Ascending aorta (tissue), 2 donors: Measurements from ENCODE around the gene PTGR2. TPM values are rescaled to one million over a fixed set of nuclear protein-coding genes. Genes with fewer than 3 reads are reported as not detected.
"Not testable (repeated sequence)": the region's sequence is repeated elsewhere in the genome, so short reads cannot be mapped to it uniquely, and the experiment has no call there.

Experiments
- DNase-seq, 2 donors: peaks; one replicate each; pipeline ENCODE4 v3.0.0-alpha.2; 2019; ENCODE audit warnings: low spot score in 2 of 2
- H3K27ac ChIP-seq, 2 donors: fragments of 200-600 bp; sonication (generic); one replicate each; pipeline ENCODE4 v1.5.1; 2016 to 2017; ENCODE audit warnings: mild to moderate bottlenecking in 1 of 2
- H3K27me3 ChIP-seq: fragments of 200-600 bp; sonication (generic); one replicate; pipeline ENCODE4 v1.5.1; 2017
- H3K36me3 ChIP-seq, 2 donors: fragments of 200-600 bp; sonication (generic); one replicate each; pipeline ENCODE4 v1.5.1; 2016
- H3K4me1 ChIP-seq, 2 donors: fragments of 200-600 bp; sonication (generic); one replicate each; pipeline ENCODE4 v1.5.1; 2016 to 2017; ENCODE audit warnings: mild to moderate bottlenecking in 1 of 2
- H3K4me3 ChIP-seq, 2 donors: fragments of 200-600 bp; sonication (generic); one replicate each; pipeline ENCODE4 v1.5.1; 2016 to 2017; ENCODE audit warnings: mild to moderate bottlenecking in 1 of 2
- H3K9me3 ChIP-seq, 2 donors: fragments of 200-600 bp; sonication (generic); one replicate each; pipeline ENCODE4 v1.5.1; 2016
- intact Hi-C: fragments of 100-400 bp; cut with DNase I; formaldehyde crosslinking; loops from one replicate; pipeline ENCODE4 v1.15.1; 2023
- total RNA-seq: library from RNA; depleted of rRNA; stranded (reverse); fragments of >200 nt; gene quantifications from one replicate; pipeline ENCODE4 v1.1.0, GENCODE V29; 2016
- TF ChIP-seq, protein P1 (sequence below), 3 experiments: fragments of 200-600 bp in 2 of 3; fragments of 450-650 bp in 1 of 3; sonication (generic) in 2 of 3; IDR thresholded peaks; one replicate each; pipeline ENCODE4 v1.5.1; 2016 to 2019; ENCODE audit warnings: antibody characterized with exemption in 3 of 3, mild to moderate bottlenecking in 1 of 3, moderate library complexity in 1 of 3

Gene PTGR2
- total RNA-seq, 1 donor from 2014 or later, result 2.3 TPM

DNA sequence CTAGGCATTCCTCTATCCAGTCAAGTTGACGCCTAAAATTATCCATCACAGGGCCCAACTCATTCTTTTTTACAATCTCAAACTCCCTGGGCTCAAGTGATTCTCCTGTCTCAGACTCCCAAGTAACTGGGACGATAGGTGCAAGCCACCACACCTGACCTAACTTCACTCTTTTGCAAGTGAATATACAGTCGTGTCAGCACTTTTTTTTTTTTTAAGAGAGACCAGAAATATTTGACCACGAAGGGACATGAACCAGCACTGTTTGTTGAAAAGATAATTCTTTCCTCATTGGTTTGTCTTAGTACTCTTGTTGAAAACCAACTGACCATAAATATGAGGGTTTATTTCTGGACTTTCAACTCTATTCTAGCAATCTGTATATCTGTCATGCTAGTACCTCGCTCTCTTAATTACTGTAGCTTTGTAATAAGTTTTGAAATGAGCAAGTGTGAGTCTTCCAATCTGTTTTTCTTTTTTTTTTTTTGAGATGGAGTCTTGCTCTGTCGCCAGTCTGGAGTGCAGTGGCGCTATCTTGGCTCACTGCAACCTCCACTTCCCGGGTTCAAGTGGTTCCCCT lies 14.0 kb downstream of the PTGR2 start:
- Histone ChIP-seq H3K4me3 (no peak overlapping the region), H3K4me1 (no peaks in the 10 kb centered on the region), H3K9me3 (no peaks in the 10 kb centered on the region), H3K27me3 (no peaks in the 10 kb centered on the region), H3K36me3 (peaks cover 0 to 10% of the 10 kb centered on the region in 2 donors), H3K27ac (no peak overlapping the region)
- DNase-seq, result no peak
- TF ChIP-seq, protein P1, sequence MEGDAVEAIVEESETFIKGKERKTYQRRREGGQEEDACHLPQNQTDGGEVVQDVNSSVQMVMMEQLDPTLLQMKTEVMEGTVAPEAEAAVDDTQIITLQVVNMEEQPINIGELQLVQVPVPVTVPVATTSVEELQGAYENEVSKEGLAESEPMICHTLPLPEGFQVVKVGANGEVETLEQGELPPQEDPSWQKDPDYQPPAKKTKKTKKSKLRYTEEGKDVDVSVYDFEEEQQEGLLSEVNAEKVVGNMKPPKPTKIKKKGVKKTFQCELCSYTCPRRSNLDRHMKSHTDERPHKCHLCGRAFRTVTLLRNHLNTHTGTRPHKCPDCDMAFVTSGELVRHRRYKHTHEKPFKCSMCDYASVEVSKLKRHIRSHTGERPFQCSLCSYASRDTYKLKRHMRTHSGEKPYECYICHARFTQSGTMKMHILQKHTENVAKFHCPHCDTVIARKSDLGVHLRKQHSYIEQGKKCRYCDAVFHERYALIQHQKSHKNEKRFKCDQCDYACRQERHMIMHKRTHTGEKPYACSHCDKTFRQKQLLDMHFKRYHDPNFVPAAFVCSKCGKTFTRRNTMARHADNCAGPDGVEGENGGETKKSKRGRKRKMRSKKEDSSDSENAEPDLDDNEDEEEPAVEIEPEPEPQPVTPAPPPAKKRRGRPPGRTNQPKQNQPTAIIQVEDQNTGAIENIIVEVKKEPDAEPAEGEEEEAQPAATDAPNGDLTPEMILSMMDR (IDR thresholded peaks at IDR 0.05), result no peak
- intact Hi-C loops, result no loop called here

DNA sequence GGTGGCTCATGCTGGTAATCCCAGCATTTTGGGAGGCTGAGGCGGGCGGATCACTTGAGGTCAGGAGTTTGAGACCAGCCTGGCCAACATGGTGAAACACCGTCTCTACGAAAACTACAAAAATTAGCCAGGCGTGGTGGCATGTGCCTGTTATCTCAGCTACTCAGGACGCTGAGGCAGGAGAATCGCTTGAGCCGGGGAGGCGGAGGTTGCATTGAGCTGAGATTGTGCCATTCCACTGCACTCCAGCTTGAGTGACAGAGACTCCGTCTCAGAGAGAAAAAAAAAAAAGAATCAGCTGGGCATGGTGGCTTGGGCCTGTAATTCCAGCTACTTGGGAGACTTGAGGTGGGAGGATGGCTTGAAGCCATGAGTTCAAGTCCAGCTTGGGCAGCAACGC lies 18.1 kb downstream of the PTGR2 start:
- H3K4me3 ChIP-seq, H3K4me1 ChIP-seq, intact Hi-C loops, H3K9me3 ChIP-seq, H3K27ac ChIP-seq, H3K27me3 ChIP-seq, DNase-seq, H3K36me3 ChIP-seq: not testable (repeated sequence)

DNA sequence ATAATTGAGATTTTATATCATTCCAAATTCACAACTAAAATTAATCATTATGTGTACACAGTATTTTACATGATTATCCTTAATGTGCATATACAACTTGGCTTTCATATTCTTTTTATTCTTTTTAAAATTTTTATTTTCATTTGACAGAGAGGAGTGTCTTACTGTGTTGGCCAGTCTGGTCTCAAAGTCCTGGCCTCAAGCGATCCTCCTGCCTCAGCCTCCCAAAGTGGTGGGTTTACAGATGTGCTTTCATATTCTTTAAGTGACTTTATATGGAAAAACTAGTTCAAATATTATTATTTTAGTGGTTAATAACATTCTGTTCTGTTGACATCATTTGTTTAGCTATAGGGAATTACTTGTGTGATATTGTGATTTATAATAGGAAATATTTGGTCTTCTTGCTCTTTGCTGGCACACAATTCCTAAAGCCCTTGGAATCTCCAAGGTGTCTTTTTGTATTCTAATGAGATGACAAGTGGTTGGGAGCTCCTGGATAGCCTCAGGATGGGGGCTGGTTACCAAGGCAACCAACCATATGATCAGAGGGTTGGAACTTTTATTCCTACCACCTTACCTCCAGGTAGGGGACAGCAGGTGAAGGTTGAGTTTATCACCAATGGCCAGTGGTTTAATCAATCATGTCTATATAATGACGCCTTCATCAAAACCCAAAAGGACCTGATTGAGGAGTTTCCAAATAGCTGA lies 19.0 kb downstream of the PTGR2 start:
- no peaks in the 10 kb centered on the region for H3K4me1 ChIP-seq
- intact Hi-C loops, result no loop called here
- no peaks in the 10 kb centered on the region for H3K36me3 ChIP-seq
- no peak for DNase-seq
- TF ChIP-seq, protein P1 (IDR thresholded peaks at IDR 0.05), result no peak
- H3K27ac ChIP-seq, result no peak overlapping the region
- no peaks in the 10 kb centered on the region for H3K9me3 ChIP-seq
- no peak overlapping the region for H3K4me3 ChIP-seq
- no peaks in the 10 kb centered on the region for H3K27me3 ChIP-seq

- TF ChIP-seq, protein P1 (IDR thresholded peaks at IDR 0.05), result no peak
- intact Hi-C loops, result no loop called here
- DNase-seq, result no peak
Observed at GRCh38 chr14:73873660-73874059, 22.0 kb downstream of the PTGR2 start.

GRCh38 chr14:73877790-73878189 lies 26.2 kb downstream of the PTGR2 start:
- DNase-seq, result no peak
- H3K9me3 ChIP-seq, result no peaks in the 10 kb centered on the region
- H3K27me3 ChIP-seq, result no peaks in the 10 kb centered on the region
- no peak overlapping the region for H3K27ac ChIP-seq
- TF ChIP-seq, protein P1 (IDR thresholded peaks at IDR 0.05), result no peak
- intact Hi-C loops, result no loop called here
- no peaks in the 10 kb centered on the region for H3K36me3 ChIP-seq
- no peak overlapping the region for H3K4me3 ChIP-seq
- no peaks in the 10 kb centered on the region for H3K4me1 ChIP-seq

More at GRCh38 chr14:73873660-73874059, 22.0 kb downstream of the PTGR2 start:
- H3K4me1 ChIP-seq, result no peaks in the 10 kb centered on the region
- no peaks in the 10 kb centered on the region for H3K9me3 ChIP-seq
- no peak overlapping the region for H3K4me3 ChIP-seq
- H3K27me3 ChIP-seq, result no peaks in the 10 kb centered on the region
- no peaks in the 10 kb centered on the region for H3K36me3 ChIP-seq
- no peak overlapping the region for H3K27ac ChIP-seq

GRCh38 chr14:73878436-73878835 lies 26.8 kb downstream of the PTGR2 start:
- Histone ChIP-seq H3K27me3 (no peaks in the 10 kb centered on the region), H3K4me3 (no peak overlapping the region), H3K9me3 (no peaks in the 10 kb centered on the region), H3K27ac (no peak overlapping the region), H3K4me1 (no peaks in the 10 kb centered on the region), H3K36me3 (no peaks in the 10 kb centered on the region)
- intact Hi-C loops, result no loop called here
- no peak for DNase-seq
- TF ChIP-seq, protein P1 (IDR thresholded peaks at IDR 0.05), result no peak
